Measurements from ENCODE around the gene SETBP1.

SETBP1 gene

GRCh38 chr18:44946529-44947113, 265.9 kb downstream of the SETBP1 start:
- FAIRE-seq = no peak

- no peak for FAIRE-seq
Observed at GRCh38 chr18:44949967-44950366, 269.3 kb downstream of the SETBP1 start.

- no peak for FAIRE-seq
Observed at GRCh38 chr18:44950685-44951195, 270.1 kb downstream of the SETBP1 start.

GRCh38 chr18:44951748-44952147, 271.1 kb downstream of the SETBP1 start:
- no peak for FAIRE-seq

GRCh38 chr18:44954257-44954656, 273.6 kb downstream of the SETBP1 start:
- FAIRE-seq = no peak

- FAIRE-seq = no peak
Observed at GRCh38 chr18:44955825-44956224, 275.1 kb downstream of the SETBP1 start.

- no peak for FAIRE-seq
Observed at GRCh38 chr18:44957025-44957424, 276.3 kb downstream of the SETBP1 start.

GRCh38 chr18:44957461-44957860, 276.8 kb downstream of the SETBP1 start:
- no peak for FAIRE-seq

GRCh38 chr18:44958040-44958439, 277.4 kb downstream of the SETBP1 start:
- FAIRE-seq = no peak

GRCh38 chr18:44958455-44958854, 277.8 kb downstream of the SETBP1 start:
- no peak for FAIRE-seq

GRCh38 chr18:44959013-44959412, 278.3 kb downstream of the SETBP1 start:
- FAIRE-seq = no peak

GRCh38 chr18:44960580-44960979, 279.9 kb downstream of the SETBP1 start:
- no peak for FAIRE-seq

- FAIRE-seq = no peak
Observed at GRCh38 chr18:44961288-44961995, 280.8 kb downstream of the SETBP1 start.

GRCh38 chr18:44967599-44967998, 286.9 kb downstream of the SETBP1 start:
- FAIRE-seq = no peak

- no peak for FAIRE-seq
Observed at GRCh38 chr18:44968336-44968735, 287.6 kb downstream of the SETBP1 start.

GRCh38 chr18:44969214-44969795, 288.6 kb downstream of the SETBP1 start:
- FAIRE-seq = no peak

- FAIRE-seq = no peak
Observed at GRCh38 chr18:44973282-44973681, 292.6 kb downstream of the SETBP1 start.

GRCh38 chr18:44974174-44974573, 293.5 kb downstream of the SETBP1 start:
- FAIRE-seq = no peak

GRCh38 chr18:44977856-44978255, 297.2 kb downstream of the SETBP1 start:
- no peak for FAIRE-seq

GRCh38 chr18:44979748-44980147, 299.1 kb downstream of the SETBP1 start:
- FAIRE-seq = no peak

- FAIRE-seq = no peak
Observed at GRCh38 chr18:44981121-44981520, 300.4 kb downstream of the SETBP1 start.

- FAIRE-seq = no peak
Observed at GRCh38 chr18:44986933-44987332, 306.2 kb downstream of the SETBP1 start.

GRCh38 chr18:44987371-44987770, 306.7 kb downstream of the SETBP1 start:
- no peak for FAIRE-seq

All from TTC549 (cell line).